Muscle layer of colon (tissue), 2 donors: ENCODE results near the gene PAQR3.
"Not testable (repeated sequence)": the region's sequence is repeated elsewhere in the genome, so short reads cannot be mapped to it uniquely, and the experiment has no call there.

Source experiments
- H3K27ac ChIP-seq: one replicate; pipeline ENCODE4 v1.7.0; 2013; ENCODE audit warnings: low read depth, mild to moderate bottlenecking, low read length, moderate library complexity
- H3K27me3 ChIP-seq, 2 donors: one replicate each; pipeline ENCODE4 v1.7.0; 2013; ENCODE audit warnings: low read length in 2 of 2, mild to moderate bottlenecking in 2 of 2; ENCODE audit not compliant: insufficient read depth in 2 of 2, control insufficient read depth in 1 of 2
- H3K36me3 ChIP-seq: one replicate; pipeline ENCODE4 v1.7.0; 2013; ENCODE audit warnings: mild to moderate bottlenecking, low read length; ENCODE audit not compliant: insufficient read depth
- H3K4me1 ChIP-seq: one replicate; pipeline ENCODE4 v1.7.0; 2013; ENCODE audit warnings: mild to moderate bottlenecking, low read length; ENCODE audit not compliant: insufficient read depth
- H3K4me3 ChIP-seq, 2 donors: one replicate each; pipeline ENCODE4 v1.7.0; 2013; ENCODE audit warnings: low read length in 2 of 2, low read depth in 1 of 2, mild to moderate bottlenecking in 1 of 2, moderate library complexity in 1 of 2
- H3K9ac ChIP-seq: one replicate; pipeline ENCODE4 v1.7.0; 2013; ENCODE audit warnings: low read length
- H3K9me3 ChIP-seq: one replicate; pipeline ENCODE4 v1.7.0; 2013; ENCODE audit warnings: mild to moderate bottlenecking, low read length
- donor health status: abdominal sarcoma.
- donor health status: Adenocarcinoma of cecum.

Gene PAQR3

DNA sequence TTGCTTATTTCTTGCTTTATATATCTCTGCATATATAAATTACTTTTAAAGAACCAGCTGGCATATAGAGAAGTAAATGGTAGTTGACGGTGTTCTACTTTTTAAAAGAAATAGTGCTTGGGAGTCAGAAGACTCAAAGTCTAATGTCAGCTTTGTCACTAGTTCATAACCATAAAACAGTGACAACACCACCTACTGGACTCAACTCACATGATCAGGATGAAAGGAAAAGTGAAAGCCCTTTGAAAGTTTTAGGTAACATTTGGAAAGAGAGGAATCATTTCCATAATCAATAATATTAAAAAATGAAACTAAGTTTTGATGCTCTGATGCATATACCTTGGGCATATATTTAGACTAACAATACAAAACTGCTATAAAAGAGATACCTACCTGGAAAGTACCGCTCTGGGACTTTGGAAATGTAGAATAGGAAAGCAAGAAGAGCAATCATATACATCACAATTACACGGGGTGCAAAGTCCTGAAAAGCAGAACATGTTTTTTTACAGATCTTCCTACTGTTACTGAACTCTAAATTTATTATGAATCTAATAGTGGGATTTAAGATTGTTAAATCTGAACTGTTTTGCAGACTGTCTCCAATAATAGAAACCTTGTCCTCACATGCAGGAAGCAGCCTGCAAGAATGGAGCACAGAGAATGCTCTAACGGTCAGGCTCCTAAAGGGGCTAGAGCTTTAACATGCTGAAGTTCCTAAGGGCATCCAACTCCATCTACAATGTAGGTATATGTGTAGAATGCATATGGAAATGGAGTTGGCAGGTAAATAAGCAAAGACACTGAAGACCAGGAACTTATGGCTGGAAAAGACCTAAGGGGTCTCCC, 15.6 kb downstream of the PAQR3 start:
- no peaks in the 10 kb centered on the region for H3K4me1 ChIP-seq
- no peaks in the 10 kb centered on the region for H3K9me3 ChIP-seq
- no peak overlapping the region for H3K9ac ChIP-seq
- H3K4me3 ChIP-seq, result no peak overlapping the region
- H3K27me3 ChIP-seq, result no peaks in the 10 kb centered on the region
- H3K27ac ChIP-seq, result no peak overlapping the region
- H3K36me3 ChIP-seq, result peaks cover 6% of the 10 kb centered on the region

DNA sequence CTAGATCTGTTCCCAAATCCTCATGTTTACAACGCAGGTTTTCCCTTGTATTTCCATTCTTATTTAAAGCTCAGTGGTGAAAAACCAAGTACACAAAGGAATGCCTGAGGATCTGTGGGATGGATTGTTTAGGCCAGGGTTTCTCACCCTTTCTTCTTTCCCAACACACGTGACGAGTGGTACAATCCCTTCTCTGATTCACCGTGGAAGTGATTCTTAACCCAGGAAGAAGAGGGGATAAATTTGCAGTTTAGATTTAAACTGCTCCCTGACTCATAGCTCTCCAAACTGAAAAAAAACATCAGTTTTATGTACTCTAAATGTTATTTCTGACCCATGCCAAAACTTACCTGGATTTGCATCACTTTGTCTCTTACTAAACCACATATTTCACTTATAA, 17.0 kb downstream of the PAQR3 start:
- no peak overlapping the region for H3K4me3 ChIP-seq
- H3K36me3 ChIP-seq, result peaks cover 6% of the 10 kb centered on the region
- H3K27ac ChIP-seq, result no peak overlapping the region
- no peak overlapping the region for H3K9ac ChIP-seq
- H3K4me1 ChIP-seq, result no peaks in the 10 kb centered on the region
- H3K9me3 ChIP-seq, result no peaks in the 10 kb centered on the region
- H3K27me3 ChIP-seq, result no peaks in the 10 kb centered on the region

DNA sequence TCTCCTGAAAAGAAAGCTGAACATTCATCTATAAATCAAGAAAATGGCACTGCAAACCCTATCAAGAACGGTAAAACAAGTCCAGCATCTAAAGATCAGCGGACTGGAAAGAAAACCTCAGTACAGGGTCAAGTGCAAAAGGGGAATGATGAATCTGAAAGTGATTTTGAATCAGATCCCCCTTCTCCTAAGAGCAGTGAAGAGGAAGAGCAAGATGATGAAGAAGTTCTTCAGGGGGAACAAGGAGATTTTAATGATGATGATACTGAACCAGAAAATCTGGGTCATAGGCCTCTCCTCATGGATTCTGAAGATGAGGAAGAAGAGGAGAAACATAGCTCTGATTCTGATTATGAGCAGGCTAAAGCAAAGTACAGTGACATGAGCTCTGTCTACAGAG, 28.6 kb downstream of the PAQR3 start:
- Histone ChIP-seq H3K9ac (no peak overlapping the region), H3K36me3 (no peaks in the 10 kb centered on the region), H3K4me3 (no peak overlapping the region), H3K4me1 (no peaks in the 10 kb centered on the region), H3K27ac (no peak overlapping the region), H3K9me3 (no peaks in the 10 kb centered on the region), H3K27me3 (no peaks in the 10 kb centered on the region)

DNA sequence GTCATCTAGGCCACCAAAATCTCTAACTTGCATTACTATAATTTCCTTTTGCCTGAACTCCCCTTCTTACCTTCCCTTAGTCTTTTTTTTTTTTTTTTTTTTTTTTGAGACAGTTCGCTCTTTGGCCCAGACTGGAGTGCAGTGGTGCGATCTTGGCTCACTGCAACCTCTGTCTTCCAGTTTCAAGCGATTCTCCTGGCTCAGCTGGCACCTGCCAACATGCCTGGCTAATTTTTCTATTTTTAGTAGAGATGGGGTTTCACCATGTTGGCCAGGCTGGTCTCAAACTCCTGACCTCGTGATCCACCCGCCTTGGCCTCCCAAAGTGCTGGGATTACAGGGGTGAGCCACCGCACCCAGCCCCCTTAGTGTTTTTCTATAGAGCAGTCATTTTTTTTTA, 30.3 kb downstream of the PAQR3 start:
- not testable (repeated sequence) for H3K36me3 ChIP-seq, H3K27me3 ChIP-seq, H3K27ac ChIP-seq, H3K9me3 ChIP-seq, H3K4me3 ChIP-seq, H3K9ac ChIP-seq, H3K4me1 ChIP-seq

DNA sequence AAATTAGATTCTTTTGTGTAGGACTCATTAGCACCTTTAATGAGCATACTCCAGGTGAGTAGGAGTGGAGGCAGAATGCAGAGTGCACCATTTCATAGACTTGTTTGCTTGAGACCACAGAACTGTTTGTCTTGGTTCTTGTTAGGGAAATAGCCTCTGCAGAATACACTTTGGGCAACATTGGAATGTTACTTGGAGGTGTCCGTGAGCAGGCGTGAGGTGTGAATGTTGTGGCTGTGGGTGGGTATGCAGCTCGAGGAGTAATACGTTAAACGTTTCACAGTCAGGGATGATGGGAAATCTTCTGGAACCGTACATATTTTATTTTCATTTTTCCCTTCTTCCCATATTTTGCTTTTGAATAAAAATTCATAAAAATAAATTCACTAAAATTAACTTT, 31.6 kb downstream of the PAQR3 start:
- Histone ChIP-seq H3K4me1 (no peaks in the 10 kb centered on the region), H3K27me3 (no peaks in the 10 kb centered on the region), H3K36me3 (no peaks in the 10 kb centered on the region), H3K4me3 (no peak overlapping the region), H3K27ac (no peak overlapping the region), H3K9ac (no peak overlapping the region), H3K9me3 (no peaks in the 10 kb centered on the region)

DNA sequence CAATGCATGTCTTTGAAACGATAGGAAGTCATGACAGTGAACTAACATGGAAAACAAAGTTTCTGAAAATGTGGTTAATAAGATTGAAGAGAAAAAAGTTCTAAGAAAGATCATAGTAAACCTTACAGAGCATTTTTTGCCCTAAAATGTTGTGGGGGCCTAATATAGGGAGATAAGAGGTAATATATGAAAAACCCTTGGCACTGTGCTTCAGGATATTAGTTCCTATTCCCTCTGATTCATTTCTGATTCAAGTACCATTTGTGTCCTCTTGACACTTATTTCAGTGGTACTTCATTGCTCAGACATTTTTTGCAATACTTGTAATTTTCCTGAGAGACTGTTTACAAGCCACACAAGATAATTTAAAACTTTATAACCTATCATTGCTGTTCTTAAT, 35.1 kb downstream of the PAQR3 start:
- Histone ChIP-seq H3K9ac (no peak overlapping the region), H3K4me3 (no peak overlapping the region), H3K4me1 (no peaks in the 10 kb centered on the region), H3K27ac (no peak overlapping the region), H3K27me3 (no peaks in the 10 kb centered on the region), H3K36me3 (no peaks in the 10 kb centered on the region), H3K9me3 (no peaks in the 10 kb centered on the region)

DNA sequence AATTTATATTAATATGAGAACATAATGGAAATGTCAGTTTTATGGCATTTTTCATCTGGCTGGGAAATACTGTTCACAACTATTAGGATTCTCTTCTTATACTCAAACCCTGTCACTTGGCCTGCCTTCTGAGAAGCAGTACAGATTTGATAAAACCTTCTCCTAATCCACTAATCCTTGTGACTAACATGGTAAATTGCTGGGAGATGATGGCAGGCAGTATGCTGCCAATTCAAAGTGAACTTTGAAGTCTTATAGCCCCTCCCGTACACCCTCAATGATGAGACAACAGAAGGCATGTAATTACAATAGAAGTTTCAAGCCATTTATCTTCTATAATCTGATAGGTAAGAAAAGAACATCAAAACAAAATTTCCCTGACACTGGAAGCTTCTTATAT, 36.9 kb downstream of the PAQR3 start:
- Histone ChIP-seq H3K27ac (no peak overlapping the region), H3K9me3 (no peaks in the 10 kb centered on the region), H3K9ac (no peak overlapping the region), H3K27me3 (no peaks in the 10 kb centered on the region), H3K4me3 (no peak overlapping the region), H3K4me1 (no peaks in the 10 kb centered on the region), H3K36me3 (peaks cover 4% of the 10 kb centered on the region)

DNA sequence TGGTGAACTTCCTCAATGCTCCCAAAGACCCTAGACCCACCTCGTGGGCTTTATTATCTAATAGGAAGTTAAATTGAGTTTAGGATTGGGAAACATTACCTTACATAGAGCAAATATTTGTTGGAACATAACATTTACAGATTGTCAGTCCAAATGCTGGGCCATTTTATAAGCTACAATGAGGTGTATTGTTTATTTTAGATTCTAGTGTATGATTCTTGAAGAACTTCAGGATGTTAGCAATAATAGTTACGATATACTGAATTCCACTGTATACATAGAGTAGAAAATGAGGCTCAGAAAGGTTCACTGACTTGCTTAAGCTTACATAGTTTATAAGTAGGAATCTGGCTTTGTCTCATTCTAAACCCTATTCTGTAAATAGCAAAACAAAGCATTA, 37.4 kb downstream of the PAQR3 start:
- H3K4me1 ChIP-seq, result no peaks in the 10 kb centered on the region
- no peaks in the 10 kb centered on the region for H3K27me3 ChIP-seq
- no peak overlapping the region for H3K27ac ChIP-seq
- H3K36me3 ChIP-seq, result peaks cover 4% of the 10 kb centered on the region
- H3K9ac ChIP-seq, result no peak overlapping the region
- no peak overlapping the region for H3K4me3 ChIP-seq
- no peaks in the 10 kb centered on the region for H3K9me3 ChIP-seq

DNA sequence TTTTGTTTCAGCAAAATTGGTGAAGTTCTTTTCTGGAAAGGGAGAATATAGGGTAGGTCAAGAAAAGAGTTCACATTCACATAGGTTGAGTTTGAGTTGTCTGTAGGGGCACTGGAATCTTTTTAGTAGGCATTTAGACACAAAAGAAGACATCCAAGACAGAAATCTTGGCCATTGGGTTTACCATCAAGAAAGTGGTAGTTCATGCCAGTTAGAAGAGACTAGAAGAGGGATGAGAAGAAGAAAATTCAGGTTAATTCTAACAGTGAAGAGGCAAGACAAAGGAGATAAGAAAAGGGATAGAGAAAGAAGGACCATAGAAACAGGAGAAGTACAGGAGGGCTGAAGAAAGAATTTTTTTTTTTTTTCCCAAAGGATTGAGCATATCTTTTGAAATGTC, 39.9 kb downstream of the PAQR3 start:
- Histone ChIP-seq H3K4me1 (no peaks in the 10 kb centered on the region), H3K36me3 (peaks cover 8% of the 10 kb centered on the region), H3K27me3 (no peaks in the 10 kb centered on the region), H3K4me3 (no peak overlapping the region), H3K9ac (no peak overlapping the region), H3K27ac (no peak overlapping the region), H3K9me3 (no peaks in the 10 kb centered on the region)

DNA sequence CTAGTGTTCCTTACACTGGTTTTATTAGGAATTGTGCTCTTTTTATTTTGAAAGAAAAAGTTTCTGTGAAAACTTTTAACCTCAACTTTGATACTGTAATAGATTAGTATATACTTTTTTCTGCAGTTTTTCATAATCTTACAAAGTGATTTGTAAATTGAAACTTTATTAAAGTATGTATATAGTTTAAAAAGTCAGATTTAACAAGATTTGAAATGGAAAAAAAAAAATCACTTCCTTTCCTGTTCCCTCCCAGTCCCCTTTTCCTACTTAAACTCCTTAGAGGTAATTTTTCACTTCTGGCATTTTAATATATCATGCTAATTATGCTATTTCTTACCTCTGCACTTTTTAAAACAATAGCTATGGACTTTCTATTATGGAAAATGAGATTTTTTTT, 49.3 kb downstream of the PAQR3 start:
- H3K36me3 ChIP-seq, result peaks cover 22% of the 10 kb centered on the region
- H3K27me3 ChIP-seq, result no peaks in the 10 kb centered on the region
- H3K9ac ChIP-seq, result no peak overlapping the region
- H3K9me3 ChIP-seq, result no peaks in the 10 kb centered on the region
- no peaks in the 10 kb centered on the region for H3K4me1 ChIP-seq
- no peak overlapping the region for H3K4me3 ChIP-seq
- H3K27ac ChIP-seq, result no peak overlapping the region

DNA sequence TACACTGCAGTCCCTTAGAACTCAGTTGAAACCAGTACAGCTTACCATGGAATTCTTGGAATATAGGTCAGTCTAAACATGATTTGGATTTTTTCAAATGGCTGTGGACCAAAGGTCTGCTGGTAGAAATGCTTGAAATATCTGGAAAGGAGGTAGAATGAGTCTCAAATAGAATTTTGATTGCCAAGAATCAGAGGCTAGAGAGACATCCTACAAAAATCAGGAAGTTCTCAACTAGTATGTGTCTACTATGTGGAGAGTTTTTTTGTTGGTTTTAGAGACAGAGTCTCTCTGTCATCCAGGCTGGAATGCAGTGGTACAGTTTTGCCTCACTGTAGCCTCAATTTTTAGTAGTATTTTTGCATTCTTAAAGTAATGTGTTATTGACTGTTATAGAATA, 53.6 kb downstream of the PAQR3 start:
- Histone ChIP-seq H3K27ac (no peak overlapping the region), H3K4me3 (no peak overlapping the region), H3K9me3 (no peaks in the 10 kb centered on the region), H3K36me3 (peaks cover 7% of the 10 kb centered on the region), H3K4me1 (no peaks in the 10 kb centered on the region), H3K9ac (no peak overlapping the region), H3K27me3 (no peaks in the 10 kb centered on the region)

DNA sequence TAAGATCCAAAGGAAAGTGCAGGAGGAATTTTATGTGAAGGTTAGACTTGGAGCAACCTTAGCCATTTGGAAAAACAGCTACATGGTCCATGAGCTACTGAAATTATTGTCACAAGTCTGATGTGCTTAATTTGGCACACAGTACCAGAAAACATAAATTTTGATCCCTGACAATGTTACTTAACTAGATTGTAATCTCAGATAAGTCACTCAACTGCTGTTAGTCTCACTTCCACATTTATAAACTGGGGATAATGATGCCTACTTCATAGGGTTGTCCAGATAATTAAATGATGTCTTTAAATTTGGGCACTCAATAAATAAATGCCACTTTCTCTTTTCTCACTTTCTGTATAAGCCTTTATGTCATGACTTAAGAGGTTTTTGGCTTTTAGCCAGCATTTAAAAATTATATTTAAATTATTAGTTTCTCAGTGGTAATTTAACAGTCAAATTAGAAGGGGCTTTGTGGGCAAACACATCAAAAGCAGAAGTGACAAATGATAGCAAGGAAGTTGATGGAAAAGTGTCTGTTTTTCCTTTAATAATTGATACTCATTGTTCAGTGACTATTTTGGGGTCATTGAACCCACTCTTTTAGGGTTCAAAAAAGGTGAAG, 58.3 kb downstream of the PAQR3 start:
- H3K9me3 ChIP-seq, result no peaks in the 10 kb centered on the region
- no peak overlapping the region for H3K27ac ChIP-seq
- no peaks in the 10 kb centered on the region for H3K4me1 ChIP-seq
- H3K4me3 ChIP-seq, result no peak overlapping the region
- H3K36me3 ChIP-seq, result no peaks in the 10 kb centered on the region
- no peak overlapping the region for H3K9ac ChIP-seq
- H3K27me3 ChIP-seq, result no peaks in the 10 kb centered on the region
